GM23338 (cell line): ENCODE results near the gene ADORA1.

Source experiments
- CREB1 ChIP-seq: fragments of 250-450 bp; sonication (Bioruptor Pico); IDR thresholded peaks from 2 replicates; pipeline ENCODE4 v1.5.0; 2020; ENCODE audit warnings: low read depth, mild to moderate bottlenecking, moderate library complexity
- EZH2 ChIP-seq: fragments of 200-600 bp; sonication (generic); IDR thresholded peaks from one replicate; pipeline ENCODE4 v1.8.0; 2017; ENCODE audit warnings: antibody characterized with exemption, mild to moderate bottlenecking, low read depth; ENCODE audit not compliant: unreplicated experiment
- JUNB ChIP-seq: IDR thresholded peaks from one replicate; pipeline ENCODE4 v1.6.1; 2016; ENCODE audit warnings: antibody characterized with exemption; ENCODE audit not compliant: unreplicated experiment
- NANOG ChIP-seq: IDR thresholded peaks from 2 replicates; pipeline ENCODE4 v1.6.1; 2016; ENCODE audit warnings: antibody characterized with exemption, borderline replicate concordance
- POLR2AphosphoS5 ChIP-seq: IDR thresholded peaks from 2 replicates; pipeline ENCODE4 v1.6.1; 2016; ENCODE audit warnings: antibody characterized with exemption, low read depth
- STAT1 ChIP-seq: IDR thresholded peaks from one replicate; pipeline ENCODE4 v1.6.1; 2016; ENCODE audit warnings: antibody characterized with exemption; ENCODE audit not compliant: unreplicated experiment
- TF ChIP-seq, protein P1 (sequence below), 2 experiments: fragments of 200-600 bp in 1 of 2; sonication (generic) in 1 of 2; conservative IDR thresholded peaks; 2 replicates each; pipeline versions ENCODE4 v1.5.1 to v1.6.1; 2016 to 2017; ENCODE audit warnings: antibody characterized with exemption in 2 of 2, low read depth in 2 of 2, mild to moderate bottlenecking in 2 of 2, moderate library complexity in 1 of 2
- TF ChIP-seq, protein P2 (sequence below): IDR thresholded peaks from one replicate; pipeline ENCODE4 v1.6.1; 2018; ENCODE audit warnings: antibody characterized with exemption; ENCODE audit not compliant: unreplicated experiment

DNA sequence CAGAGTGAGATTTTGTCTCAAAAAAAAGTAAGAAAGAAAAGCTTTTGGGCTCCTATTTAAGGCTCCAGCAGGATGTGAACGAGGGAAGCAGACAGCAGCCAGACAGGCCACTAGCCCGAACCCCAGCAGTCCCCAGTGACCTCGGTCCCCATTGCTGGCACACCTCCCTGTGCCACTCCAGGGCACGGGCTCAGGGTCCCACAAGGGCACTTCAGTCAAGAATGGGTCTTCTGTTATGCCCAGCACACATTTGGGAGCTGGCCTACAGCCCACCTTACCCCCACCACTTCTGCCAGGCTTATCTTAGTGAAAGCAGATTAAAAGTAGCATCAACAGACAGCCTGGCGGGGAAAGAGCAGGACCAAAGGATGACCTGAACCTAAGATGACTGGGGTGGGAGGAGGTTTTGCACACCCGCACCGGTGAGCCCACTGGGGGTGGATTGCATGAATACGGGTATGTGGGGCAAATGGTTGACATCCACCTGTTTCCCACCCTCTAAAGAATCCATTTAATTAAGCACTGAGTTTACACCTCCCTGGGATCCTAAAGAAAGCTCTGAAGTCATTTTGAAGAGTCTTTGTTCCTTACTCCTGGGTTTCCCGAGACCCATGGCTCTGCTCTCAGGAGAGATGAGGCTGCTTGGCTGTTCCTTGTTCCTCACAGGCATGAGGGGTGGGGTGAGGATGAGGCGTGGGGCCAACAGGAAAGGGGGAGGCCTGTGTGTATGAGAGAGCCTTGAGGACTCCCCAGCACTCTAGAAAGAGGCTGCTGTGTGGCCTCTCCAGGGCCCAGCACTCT is 54.3 kb downstream of the ADORA1 start:
- TF ChIP-seq STAT1 (no peak), EZH2 (no peak), POLR2AphosphoS5 (no peak), CREB1 (no peak), NANOG (no peak), JUNB (no peak)
- TF ChIP-seq, protein P1, sequence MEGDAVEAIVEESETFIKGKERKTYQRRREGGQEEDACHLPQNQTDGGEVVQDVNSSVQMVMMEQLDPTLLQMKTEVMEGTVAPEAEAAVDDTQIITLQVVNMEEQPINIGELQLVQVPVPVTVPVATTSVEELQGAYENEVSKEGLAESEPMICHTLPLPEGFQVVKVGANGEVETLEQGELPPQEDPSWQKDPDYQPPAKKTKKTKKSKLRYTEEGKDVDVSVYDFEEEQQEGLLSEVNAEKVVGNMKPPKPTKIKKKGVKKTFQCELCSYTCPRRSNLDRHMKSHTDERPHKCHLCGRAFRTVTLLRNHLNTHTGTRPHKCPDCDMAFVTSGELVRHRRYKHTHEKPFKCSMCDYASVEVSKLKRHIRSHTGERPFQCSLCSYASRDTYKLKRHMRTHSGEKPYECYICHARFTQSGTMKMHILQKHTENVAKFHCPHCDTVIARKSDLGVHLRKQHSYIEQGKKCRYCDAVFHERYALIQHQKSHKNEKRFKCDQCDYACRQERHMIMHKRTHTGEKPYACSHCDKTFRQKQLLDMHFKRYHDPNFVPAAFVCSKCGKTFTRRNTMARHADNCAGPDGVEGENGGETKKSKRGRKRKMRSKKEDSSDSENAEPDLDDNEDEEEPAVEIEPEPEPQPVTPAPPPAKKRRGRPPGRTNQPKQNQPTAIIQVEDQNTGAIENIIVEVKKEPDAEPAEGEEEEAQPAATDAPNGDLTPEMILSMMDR (conservative IDR thresholded peaks at IDR 0.05; ENCODE audit: low read depth in 2 of 2): no peak
- TF ChIP-seq, protein P2, sequence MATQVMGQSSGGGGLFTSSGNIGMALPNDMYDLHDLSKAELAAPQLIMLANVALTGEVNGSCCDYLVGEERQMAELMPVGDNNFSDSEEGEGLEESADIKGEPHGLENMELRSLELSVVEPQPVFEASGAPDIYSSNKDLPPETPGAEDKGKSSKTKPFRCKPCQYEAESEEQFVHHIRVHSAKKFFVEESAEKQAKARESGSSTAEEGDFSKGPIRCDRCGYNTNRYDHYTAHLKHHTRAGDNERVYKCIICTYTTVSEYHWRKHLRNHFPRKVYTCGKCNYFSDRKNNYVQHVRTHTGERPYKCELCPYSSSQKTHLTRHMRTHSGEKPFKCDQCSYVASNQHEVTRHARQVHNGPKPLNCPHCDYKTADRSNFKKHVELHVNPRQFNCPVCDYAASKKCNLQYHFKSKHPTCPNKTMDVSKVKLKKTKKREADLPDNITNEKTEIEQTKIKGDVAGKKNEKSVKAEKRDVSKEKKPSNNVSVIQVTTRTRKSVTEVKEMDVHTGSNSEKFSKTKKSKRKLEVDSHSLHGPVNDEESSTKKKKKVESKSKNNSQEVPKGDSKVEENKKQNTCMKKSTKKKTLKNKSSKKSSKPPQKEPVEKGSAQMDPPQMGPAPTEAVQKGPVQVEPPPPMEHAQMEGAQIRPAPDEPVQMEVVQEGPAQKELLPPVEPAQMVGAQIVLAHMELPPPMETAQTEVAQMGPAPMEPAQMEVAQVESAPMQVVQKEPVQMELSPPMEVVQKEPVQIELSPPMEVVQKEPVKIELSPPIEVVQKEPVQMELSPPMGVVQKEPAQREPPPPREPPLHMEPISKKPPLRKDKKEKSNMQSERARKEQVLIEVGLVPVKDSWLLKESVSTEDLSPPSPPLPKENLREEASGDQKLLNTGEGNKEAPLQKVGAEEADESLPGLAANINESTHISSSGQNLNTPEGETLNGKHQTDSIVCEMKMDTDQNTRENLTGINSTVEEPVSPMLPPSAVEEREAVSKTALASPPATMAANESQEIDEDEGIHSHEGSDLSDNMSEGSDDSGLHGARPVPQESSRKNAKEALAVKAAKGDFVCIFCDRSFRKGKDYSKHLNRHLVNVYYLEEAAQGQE: no peak
